Activated CD4-positive, alpha-beta T cell treated with anti-CD3 and anti-CD28 coated beads, Interleukin-2, amount 50 U/mL, for 48 hours (primary cell): ENCODE results near the gene CPA4.

Experiments
- DNase-seq, 2 experiments: peaks; one replicate each; pipeline ENCODE4 v3.0.0-alpha.2; 2020

Gene CPA4

DNA sequence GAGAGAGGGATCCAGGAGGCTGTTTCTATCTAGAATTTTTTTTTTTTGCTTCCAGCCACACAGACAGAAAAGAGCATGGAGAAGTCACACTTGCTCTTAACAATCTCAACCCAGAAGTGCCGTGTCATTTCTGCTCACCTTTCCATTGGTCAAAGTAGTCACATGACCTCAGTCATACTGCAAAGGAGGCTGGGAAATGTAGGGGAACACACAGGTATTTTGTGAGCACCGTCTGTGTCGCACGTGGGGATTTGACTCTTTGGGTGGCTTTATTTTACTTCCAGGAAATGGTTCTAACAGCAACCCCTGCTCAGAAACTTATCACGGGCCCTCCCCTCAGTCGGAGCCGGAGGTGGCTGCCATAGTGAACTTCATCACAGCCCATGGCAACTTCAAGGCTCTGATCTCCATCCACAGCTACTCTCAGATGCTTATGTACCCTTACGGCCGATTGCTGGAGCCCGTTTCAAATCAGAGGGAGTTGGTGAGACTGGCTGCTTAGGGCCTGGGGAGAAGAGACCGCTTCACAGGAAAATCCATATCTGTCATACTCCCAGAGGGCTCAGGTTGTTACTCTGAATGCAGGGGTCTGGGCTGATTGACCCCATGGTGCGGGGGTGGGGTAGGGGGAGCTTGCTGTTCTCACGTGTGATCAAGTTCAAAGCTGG, 74.3 kb downstream of the CPA4 start:
- DNase-seq = no peak

DNA sequence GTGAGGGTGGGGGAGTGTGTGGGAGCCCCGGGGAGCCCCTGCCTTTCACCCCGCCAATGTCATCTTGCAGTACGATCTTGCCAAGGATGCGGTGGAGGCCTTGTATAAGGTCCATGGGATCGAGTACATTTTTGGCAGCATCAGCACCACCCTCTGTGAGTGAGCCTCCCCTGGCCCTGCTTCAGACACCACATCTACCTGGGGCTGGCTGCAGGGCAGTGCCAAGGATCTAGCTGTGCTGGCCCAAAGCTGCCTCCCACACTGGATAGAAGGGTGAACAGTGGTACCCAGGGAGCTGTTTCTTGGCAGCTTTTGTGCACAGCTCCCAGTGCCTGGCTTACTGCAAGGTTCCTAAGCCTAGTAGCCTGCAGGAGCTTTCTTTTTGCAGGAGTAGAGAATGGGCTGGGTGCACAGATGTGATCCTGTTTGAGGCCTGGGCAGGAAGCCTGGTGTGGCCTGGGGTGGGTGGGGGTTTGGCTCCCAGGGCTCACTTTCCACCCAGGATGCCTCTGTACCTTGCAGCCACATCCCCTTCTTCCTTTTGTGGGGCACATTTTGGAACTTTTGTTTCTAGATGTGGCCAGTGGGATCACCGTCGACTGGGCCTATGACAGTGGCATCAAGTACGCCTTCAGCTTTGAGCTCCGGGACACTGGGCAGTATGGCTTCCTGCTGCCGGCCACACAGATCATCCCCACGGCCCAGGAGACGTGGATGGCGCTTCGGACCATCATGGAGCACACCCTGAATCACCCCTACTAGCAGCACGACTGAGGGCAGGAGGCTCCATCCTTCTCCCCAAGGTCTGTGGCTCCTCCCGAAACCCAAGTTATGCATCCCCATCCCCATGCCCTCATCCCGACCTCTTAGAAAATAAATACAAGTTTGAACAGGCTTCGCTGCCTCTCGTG, 75.1 kb downstream of the CPA4 start:
- DNase-seq = no peak

DNA sequence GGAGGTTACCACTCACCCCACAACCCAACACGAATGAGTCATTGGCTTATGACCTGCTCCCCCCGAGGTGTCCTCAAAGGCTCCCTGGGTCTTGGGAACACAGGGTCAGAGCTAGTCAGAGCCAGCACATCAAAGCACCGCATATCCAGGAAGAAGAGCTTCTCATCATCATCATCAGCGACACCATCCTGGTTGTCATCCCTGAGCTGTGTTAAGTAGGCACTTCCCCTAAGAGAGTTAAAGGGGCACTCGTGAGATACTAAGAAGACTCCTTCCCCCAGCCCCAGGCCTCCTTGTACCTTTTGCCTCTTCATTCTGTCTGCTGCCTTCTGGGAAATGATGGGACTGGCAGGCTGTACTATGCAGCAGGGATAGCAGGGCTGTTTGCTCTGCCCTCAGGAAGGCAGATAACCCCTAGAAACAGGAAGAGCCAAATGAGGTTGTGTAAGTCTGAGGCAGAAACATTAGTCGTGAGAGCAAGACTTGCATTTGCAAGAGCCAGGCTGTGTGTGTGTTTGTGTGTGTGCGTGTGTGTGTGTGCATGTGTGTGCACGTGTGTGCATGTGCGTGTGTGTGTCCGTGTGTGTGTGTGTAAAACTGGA, 76.2 kb downstream of the CPA4 start:
- DNase-seq = no peak

DNA sequence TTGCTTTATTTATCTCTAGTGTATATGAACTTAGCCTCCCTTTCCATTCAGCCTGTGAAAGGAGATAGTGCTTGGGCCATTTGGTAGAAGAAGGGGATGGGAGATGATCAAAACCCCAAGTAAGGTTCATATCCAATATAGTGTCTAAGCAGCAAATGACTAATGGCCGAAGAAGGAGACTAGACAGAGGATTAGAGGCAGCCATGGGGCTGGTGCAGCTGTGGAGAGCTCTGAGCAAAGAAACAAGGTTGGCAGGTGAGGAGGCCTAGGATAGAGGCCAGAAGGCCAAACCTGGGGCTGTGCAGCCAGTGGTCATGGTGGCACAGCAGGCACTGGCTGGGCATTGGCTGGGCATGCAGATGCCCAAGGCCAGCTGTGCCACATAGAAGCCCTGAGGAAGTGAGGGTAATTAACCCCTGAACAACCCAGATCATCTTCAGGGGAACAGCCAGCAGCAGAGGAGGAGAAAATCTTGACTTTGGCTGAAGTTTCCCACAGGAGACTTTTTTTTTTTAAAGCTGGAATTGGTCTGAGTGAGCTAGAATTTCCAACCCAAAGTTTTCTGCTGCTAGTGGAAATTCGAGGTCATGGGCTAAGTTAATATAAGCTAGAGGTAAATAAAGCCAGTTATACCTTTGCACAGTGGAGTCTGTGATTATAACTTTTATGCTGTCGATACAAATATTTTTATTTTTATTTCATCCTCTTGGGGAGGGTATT, 77.0 kb downstream of the CPA4 start:
- no peak for DNase-seq

DNA sequence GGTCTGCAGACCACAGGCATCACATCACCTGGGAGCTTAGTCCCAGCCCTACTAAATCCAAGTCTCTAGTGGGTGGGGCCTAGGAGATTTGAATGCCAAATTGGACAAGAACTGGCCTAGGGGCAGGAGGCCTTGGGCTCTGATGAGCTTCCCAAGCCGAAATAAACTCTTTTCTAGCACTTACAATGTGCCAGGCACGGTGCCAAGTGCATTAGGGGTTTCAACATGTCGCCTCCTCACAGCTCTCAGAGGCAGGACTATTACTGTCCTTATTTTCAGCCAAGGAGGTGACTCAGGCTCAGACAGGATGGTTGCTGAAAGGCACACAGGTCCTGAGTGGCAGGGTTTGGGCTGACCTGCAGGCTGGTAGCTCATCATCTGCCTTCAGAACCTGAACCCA, 78.1 kb downstream of the CPA4 start:
- no peak for DNase-seq

DNA sequence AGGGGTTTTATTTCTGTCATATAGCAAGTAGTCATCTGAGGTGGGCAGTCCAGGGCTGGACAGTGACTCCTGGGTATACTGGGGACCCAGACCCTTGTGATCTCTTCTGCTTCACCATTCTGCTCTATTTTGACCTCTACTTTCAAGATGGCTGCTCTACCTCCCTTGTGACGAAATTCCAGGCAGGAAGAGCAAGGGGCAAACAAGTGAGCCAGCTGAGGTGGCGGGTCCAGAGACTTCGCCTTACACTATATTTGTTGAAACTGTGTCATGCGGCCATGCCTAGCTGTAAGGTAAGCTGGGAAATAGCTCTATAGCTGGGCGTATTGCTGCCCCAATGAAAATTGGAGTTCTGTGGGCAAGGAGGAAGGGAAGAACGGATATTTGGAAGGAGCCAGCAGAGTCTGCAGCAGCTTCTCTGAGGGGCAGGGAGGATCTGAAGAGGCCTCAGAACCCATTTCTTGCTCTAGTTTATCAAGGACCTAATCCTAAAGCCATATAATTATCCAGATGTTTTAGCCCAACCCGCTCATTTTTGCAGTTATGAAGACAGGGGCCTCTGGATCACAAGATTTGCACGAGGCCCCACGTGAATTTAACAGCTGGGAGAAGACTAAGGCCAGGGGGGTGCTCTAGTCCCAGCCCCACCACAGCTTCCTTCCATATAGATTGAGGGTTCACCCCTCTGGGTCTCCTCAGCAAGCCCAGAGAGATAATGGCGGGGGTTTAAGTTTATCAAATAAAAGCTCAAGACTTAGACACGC, 79.6 kb downstream of the CPA4 start:
- DNase-seq = no peak
